NCI-H1930 (cell line): Measurements from ENCODE around the gene METRN.
A peak's percentile ranks its signal among the peaks of the same experiment; 100 is the strongest.
"Not testable (repeated sequence)": the region's sequence is repeated elsewhere in the genome, so short reads cannot be mapped to it uniquely, and the experiment has no call there.

Experiments
- DNase-seq, 2 experiments: peaks; one replicate each; lab custom pipeline; 2025; lab: John Stamatoyannopoulos, UW

The METRN gene

GRCh38 chr16:734981-735881 is 20.3 kb downstream of the METRN start:
- no peak for DNase-seq

GRCh38 chr16:735982-736453 is 21.1 kb downstream of the METRN start:
- no peak for DNase-seq

- DNase-seq: no peak
Measured at GRCh38 chr16:736936-737481, 22.1 kb downstream of the METRN start.

- DNase-seq: no peak
Measured at GRCh38 chr16:739560-740458, 24.9 kb downstream of the METRN start.

GRCh38 chr16:740459-740763 is 25.5 kb downstream of the METRN start:
- no peak for DNase-seq

GRCh38 chr16:740764-741505 is 26.0 kb downstream of the METRN start, which contains the start of gene CIAO3:
Gene CIAO3, minus strand, starts transcription at chr16:740997. Its CDS starts 12 bp downstream, at chr16:740985.
- peak; percentile 88 to 98 for DNase-seq

- DNase-seq: no peak
Measured at GRCh38 chr16:741986-742629, 27.2 kb downstream of the METRN start.

GRCh38 chr16:742894-743293 is 28.0 kb downstream of the METRN start:
- not testable (repeated sequence) for DNase-seq

- no peak for DNase-seq
Measured at GRCh38 chr16:743794-744500, 29.0 kb downstream of the METRN start.

GRCh38 chr16:745739-746138 is 30.8 kb downstream of the METRN start:
- DNase-seq: peak in 1 of 2 experiments; percentile 43

GRCh38 chr16:746637-747036 is 31.7 kb downstream of the METRN start:
- DNase-seq: no peak

GRCh38 chr16:747978-748746 is 33.2 kb downstream of the METRN start:
- no peak for DNase-seq

- no peak for DNase-seq
Measured at GRCh38 chr16:749010-749409, 34.1 kb downstream of the METRN start.

- DNase-seq: no peak
Measured at GRCh38 chr16:750485-750884, 35.6 kb downstream of the METRN start.

- no peak for DNase-seq
Measured at GRCh38 chr16:751152-752006, 36.5 kb downstream of the METRN start.

GRCh38 chr16:752007-752312 is 37.0 kb downstream of the METRN start:
- no peak for DNase-seq

GRCh38 chr16:754121-754607 is 39.2 kb downstream of the METRN start:
- not testable (repeated sequence) for DNase-seq

GRCh38 chr16:754656-755055 is 39.7 kb downstream of the METRN start:
- DNase-seq: no peak

GRCh38 chr16:756428-756827 is 41.5 kb downstream of the METRN start:
- no peak for DNase-seq
